Stimulated activated CD8-positive, alpha-beta memory T cell treated with anti-CD3 and anti-CD28 coated beads, Interleukin-2, amount 100 ng/mL, for 48 hours (primary cell): ENCODE data around the gene FHOD1.

Source experiments
- DNase-seq, 2 donors: peaks; one replicate each; pipeline ENCODE4 v3.0.0-alpha.2; 2020; ENCODE audit warnings: low read depth in 2 of 2

The FHOD1 gene

GRCh38 chr16:67247192-67248072 lies at the start of gene FHOD1:
TSS of gene FHOD1 (minus strand) at chr16:67247481. CDS start at chr16:67247410, 71 bp downstream.
- peak; percentile 99 for DNase-seq

GRCh38 chr16:67296420-67296819 lies 49.1 kb upstream of the FHOD1 start:
- DNase-seq: no peak

DNA sequence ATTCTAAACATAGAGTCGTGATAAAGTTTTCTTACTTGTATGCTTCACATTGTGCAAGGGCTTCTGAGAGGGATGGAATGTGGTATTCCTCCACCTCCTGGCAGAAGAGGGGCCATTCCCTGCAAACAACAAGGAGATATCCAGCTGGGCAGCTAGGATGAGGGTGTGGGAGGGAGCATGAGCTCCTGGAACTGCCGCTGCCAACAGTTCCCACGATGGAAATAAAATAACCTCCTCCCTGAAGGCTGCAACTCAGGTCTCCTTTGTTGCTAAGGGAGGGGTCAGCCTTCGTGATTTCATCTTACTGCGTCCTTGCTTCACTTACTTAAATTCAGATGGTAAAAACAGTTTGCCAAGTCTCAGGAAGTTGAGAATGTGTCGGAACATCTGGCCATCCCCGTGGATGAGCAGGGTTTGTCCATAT lies 47.7 kb upstream of the FHOD1 start:
- no peak for DNase-seq

GRCh38 chr16:67294171-67294757 lies 47.0 kb upstream of the FHOD1 start:
- no peak for DNase-seq

GRCh38 chr16:67291461-67291860 lies 44.2 kb upstream of the FHOD1 start:
- no peak for DNase-seq

GRCh38 chr16:67287960-67288359 lies 40.7 kb upstream of the FHOD1 start:
- no peak for DNase-seq

DNA sequence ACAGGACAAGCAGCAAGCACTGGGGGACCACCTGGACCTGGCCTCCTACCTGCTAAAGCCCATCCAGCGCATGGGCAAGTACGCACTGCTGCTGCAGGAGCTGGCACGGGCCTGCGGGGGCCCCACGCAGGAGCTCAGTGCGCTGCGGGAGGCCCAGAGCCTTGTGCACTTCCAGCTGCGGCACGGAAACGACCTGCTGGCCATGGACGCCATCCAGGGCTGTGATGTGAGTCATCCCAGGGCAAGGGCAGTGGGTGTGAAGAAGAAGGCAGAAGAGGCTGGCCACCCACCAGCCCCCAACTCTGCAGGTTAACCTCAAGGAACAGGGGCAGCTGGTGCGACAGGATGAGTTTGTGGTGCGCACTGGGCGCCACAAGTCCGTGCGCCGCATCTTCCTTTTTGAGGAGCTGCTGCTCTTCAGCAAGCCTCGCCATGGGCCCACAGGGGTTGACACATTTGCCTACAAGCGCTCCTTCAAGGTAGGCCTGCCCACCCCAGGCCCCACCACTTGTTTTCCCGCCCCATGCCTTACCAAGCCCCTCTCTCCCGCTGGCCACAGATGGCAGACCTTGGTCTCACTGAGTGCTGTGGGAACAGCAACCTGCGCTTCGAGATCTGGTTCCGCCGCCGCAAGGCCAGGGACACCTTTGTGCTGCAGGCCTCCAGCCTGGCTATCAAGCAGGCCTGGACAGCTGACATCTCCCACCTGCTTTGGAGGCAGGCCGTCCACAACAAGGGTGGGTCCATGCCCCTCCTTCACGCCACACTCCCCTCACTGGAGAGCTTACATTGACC lies 39.4 kb upstream of the FHOD1 start:
- no peak for DNase-seq

- DNase-seq: no peak
These were observed 37.7 kb upstream of the FHOD1 start for GRCh38 chr16:67284699-67285646.

DNA sequence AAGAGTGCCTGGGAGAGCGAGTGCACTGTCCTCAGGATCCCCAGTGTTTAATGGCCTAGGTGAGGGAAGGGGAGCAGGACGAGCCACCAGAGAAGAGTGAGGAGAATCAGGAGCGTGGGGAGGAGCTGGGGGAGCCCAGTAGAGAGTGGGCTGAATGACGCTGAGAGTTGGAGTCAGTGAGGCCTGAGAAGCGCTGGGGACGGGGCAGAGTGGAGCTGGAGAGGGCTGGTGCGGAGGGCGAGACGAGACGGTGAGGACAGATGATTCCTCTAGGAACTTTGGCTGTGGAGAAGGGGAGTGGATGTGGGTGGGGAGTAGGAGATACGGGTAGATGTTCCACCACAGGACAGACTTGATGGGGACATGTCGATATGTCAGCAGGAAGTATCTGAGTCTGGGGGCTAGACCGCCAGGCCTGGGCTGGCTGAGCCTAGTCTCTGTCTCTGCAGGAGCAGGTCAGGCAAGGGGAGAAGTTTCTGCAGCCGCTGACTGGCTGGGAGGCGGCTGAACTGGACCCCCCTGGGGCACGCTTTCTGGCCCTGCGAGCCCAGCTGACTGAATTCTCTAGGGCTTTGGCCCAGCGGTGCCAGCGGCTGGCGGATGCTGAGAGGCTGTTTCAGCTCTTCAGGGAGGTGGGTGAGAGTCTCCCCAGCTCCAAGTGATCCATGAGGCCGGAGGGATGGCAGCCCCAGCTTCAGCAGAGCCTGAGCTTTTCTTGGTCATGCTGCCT lies 36.7 kb upstream of the FHOD1 start:
- DNase-seq: no peak

- no peak for DNase-seq
These were observed 36.0 kb upstream of the FHOD1 start for GRCh38 chr16:67283039-67283825.

- DNase-seq: no peak
These were observed 35.1 kb upstream of the FHOD1 start for GRCh38 chr16:67282447-67282805.

- DNase-seq: no peak
These were observed 34.5 kb upstream of the FHOD1 start for GRCh38 chr16:67281536-67282446.

DNA sequence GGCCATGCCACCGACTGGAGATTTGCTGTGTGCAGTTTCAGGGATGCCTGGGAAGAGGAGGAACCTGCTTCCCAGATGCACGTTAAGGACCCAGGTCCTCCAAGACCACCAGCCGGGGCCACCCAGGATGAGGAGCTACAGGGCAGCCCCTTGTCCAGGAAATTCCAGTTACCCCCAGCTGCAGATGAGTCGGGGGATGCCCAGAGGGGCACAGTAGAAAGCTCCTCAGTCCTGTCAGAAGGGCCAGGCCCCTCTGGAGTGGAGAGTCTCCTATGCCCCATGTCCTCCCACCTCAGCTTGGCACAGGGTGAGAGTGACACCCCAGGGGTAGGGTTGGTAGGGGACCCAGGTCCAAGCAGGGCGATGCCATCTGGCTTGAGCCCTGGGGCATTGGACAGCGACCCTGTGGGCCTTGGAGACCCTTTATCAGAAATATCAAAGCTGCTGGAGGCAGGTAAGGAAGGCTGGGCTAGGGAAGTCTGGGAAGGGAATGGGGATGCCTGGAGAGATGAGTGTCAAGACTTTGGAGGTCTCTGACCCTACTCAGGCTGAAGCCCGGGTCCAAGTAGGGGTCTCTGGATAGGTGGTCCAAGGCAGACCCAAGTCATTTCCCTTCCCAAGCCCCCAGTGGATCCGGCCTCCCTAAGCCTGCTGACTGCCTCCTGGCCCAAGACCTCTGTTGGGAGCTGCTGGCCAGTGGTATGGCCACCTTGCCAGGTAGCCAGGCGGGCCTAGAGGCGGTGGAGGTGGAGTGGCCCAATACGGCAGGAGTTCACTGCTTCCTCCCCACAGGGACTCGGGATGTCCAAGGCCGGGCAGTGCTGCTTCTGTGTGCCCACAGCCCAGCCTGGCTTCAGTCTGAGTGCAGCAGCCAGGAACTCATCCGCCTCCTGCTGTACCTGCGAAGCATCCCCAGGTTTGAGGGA lies 33.1 kb upstream of the FHOD1 start:
- no peak for DNase-seq

DNA sequence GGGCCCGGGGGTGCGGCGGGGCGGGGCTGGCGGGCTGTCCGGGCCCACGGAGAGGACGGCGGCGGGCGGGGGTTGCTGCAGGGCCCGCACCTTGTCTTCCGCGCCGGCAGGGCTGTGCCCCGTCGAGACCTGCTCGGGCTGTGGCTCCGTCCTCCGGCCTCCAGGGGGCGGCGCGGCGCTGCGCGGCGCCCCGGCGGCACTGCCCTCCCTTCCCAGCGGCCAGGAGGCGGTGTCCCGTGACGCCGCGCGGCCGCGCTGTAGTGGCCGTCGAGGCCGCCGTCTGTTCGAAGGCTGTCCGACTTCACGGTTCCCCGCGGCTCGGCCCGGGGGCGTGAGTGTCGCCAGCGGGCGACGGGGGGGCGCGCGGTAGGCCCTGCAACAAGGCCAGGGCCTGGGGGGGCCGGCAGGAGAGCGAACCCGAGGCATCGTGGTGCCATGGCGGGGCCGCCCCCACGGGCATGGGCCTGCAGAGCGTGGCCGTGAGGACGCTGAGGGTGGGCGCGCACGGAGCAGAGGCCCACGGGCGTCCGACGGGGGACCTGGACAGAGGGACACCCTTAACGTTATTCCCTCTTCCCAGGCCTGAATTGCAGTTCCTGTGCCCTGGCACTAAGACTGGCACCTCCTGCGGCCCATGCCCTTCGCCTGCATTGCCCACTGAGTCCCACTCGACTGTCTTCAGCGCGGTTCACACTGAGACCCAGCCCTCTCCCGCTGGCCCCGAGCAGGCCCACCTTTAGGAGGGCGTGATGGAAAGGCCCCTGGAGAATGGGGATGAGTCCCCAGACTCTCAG lies 32.2 kb upstream of the FHOD1 start, which contains the start of gene PLEKHG4:
Gene PLEKHG4, plus strand, starts transcription at position 237 of the 794 bp plus-strand sequence. Its CDS starts 513 bp downstream, at position 750.
- peak; percentile 74 to 75 for DNase-seq

DNA sequence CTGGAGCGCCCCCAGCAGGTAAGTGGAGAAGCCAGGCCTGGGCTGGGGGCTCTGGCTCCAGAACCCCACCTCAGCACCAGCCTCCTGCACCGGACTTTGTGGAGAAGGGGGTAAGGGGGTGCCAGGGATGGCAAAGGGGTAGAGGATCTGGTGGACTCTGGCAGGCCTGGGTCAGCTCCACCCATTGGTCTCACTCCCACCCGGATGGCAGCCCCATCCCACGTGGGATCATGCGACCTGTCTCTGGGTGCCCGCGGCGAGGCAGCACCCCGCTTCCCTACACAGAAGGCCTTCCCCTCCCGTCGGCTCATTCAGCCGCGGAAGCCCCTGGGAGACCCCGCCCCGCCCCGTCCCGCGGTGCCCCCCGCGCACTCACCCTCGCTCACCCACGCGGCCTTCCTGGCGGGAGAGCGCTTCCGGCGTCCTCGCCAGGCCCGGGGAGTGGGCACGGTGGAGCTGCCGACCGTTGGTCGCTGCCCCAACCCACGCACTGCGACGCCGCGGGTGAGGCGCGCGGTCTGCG lies 31.6 kb upstream of the FHOD1 start:
- DNase-seq: peak; percentile 43 to 53

GRCh38 chr16:67277999-67278772 lies 30.9 kb upstream of the FHOD1 start:
- DNase-seq: no peak
